Activated CD8-positive, alpha-beta memory T cell treated with anti-CD3 and anti-CD28 coated beads for 4 hours (primary cell): Measurements from ENCODE around the gene CHIC2.
"Not testable (repeated sequence)": the region's sequence is repeated elsewhere in the genome, so short reads cannot be mapped to it uniquely, and the experiment has no call there.

Source experiments
- DNase-seq, 2 donors: peaks; one replicate each; pipeline ENCODE4 v3.0.0-alpha.2; 2020; ENCODE audit warnings: low read depth in 2 of 2

The CHIC2 gene

DNA sequence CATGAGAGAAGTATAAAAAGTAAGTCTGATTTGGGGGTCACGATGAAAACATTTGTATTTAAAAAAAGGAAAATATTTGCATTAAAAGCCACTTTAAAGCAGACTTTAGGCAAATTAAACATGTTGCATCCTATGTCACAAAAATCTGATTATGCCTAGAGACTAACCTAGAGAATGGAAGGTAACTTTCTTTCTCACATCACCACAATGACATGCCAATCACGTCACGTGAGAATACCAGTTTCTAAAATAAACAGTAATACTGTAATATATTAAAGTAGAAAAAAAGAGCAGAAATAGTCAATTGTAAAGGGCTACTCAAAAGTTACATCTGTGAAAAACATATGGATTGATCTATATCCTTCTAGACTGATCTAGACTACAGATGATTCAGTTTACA is 3.3 kb downstream of the CHIC2 start:
- DNase-seq = no peak

DNA sequence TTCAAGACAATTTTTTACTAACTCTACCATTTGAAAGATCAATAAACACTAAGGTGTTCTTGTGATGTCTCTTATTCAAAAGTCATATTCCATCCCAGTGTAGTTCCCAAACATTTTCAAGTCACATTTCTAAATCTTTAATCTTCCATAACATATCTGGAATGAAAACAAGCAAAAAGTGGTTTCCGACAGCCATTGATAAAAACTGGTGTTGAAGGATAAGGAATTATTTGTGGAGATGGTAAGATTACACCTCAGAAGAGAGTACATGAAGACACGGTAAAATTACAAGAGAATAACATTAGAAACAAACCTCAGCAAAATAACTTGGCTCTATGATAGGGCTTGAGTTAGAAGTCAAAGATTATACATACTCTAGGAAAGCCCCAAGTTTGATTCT is 4.3 kb downstream of the CHIC2 start:
- DNase-seq = no peak

DNA sequence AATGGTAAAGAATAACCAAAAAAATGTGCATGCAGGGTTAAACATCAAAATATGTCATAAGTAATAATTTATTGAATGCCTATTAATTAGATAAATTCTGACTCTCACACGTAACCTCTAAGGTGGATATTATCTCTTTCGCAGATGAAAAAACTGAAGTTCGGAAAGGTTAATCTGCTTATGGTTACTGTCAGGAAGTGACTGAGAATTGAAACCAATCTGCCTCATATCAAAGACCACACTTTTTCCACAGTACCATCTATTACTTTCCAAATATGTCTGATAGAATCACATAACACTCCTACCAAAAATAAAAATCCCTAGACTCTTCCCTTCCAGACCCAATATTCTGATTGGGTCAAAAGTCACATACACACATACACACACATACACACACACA is 6.2 kb downstream of the CHIC2 start:
- no peak for DNase-seq

DNA sequence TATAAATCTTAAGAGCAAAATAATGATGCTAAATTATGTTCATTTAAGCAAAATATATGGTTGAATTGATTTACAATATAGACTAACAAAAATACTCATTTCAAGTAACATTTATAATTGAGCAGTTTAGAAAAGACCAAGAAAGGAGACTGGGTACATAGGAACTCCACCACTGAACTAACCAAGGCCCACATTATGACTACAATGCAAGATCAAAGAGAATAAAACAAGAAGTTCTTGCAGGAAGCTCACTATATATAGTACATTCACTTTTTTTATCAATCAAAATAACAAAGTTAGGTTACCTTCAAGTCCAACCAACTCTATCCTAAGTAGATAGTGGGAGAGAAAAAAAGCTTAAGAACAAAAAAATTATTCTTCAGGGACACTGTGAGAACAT is 8.0 kb downstream of the CHIC2 start:
- no peak for DNase-seq

DNA sequence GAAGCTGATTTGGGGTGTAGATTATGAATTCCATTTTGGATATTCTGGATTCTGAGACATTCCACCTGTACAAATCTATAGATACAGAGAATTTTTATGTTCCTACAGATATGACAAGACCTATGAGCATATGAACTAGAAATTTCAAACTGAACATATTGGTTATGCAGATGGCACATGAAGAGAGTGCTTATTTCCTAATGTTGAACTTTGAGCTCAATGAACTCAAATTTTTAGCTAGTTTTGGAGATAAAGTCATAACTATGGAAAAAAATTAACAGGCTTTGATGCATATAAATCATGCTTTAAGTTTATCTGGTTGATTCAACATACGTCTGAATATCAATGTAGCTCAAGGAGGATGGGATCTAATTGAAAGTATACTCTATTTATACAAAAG is 8.9 kb downstream of the CHIC2 start:
- no peak for DNase-seq

DNA sequence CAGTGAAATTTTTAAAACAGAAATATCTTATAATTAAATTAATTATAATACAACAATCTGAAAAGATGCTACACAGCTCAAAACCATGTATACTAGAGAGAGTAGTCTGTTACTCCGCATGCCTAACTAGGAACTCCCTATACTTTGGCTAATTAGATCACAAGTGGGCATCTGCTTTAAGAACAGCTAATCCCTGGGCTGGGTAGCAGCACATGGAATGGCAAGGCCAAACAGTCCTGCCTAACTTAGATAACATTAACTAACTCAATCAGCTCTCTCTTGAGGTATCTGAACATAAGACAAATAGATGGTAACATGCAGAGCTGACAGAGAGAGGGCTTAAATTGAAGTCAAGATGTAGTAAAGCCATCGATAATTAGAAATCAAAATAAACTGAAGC is 9.9 kb downstream of the CHIC2 start:
- DNase-seq = no peak

DNA sequence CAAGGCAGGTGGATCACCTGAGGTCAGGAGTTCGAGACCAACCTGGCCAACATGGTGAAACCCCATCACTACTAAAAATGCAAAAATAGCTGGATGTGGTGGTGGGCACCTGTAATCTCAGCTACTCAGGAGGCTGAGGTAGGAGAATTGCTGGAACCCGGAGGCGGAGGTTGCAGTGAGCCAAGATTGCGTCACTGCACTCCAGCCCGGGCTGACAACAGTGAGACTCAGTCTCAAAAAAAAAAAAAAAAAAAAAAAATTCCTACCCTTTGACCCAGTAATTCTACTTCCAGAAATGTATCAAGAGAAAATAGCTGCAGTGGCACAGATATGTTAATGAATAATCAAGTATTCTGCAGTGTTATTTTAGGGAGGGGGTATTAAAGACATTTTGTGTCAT is 11.1 kb downstream of the CHIC2 start:
- not testable (repeated sequence) for DNase-seq

DNA sequence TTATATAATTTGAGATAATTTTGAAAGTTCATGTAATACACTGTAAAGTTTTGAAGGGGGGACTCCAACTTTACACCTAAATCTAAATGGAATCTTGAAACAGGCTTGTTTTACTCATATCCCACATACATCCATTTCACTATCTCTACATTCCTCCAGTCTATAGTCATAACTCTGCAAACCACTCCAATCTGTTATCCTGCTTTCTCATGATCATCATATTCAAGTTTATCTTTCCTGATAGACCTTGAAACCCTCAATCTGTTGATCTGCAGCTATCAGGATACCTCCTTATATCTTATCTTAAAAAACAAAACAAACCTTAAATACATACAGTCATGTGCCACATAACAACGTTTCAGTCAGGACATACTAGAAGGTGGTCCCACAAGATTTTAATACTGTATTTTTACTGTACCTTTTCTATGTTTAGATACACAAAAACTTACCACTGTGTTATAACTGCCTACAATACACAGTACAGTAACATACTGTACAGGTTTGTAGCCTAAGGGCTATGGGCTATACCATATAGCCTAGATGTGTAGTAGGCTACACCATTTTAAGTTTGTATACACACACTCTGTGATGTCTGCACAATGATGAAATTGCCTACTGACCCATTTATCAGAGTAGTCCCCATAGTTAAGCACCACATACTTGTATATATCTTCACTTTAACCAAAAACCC is 14.0 kb downstream of the CHIC2 start:
- DNase-seq = no peak

DNA sequence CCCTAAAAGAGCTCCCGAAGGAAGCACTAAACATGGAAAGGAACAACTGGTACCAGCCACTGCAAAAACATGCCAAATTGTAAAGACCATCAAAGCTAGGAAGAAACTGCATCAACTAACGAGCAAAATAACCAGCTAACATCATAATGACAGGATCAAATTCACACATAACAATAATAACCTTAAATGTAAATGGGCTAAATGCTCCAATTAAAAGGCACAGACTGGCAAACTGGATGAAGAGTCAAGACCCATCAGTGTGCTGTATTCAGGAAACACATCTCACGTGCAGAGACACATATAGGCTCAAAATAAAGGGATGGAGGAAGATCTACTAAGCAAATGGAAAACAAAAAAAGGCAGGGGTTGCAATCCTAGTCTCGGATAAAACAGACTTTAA is 20.8 kb downstream of the CHIC2 start:
- not testable (repeated sequence) for DNase-seq

DNA sequence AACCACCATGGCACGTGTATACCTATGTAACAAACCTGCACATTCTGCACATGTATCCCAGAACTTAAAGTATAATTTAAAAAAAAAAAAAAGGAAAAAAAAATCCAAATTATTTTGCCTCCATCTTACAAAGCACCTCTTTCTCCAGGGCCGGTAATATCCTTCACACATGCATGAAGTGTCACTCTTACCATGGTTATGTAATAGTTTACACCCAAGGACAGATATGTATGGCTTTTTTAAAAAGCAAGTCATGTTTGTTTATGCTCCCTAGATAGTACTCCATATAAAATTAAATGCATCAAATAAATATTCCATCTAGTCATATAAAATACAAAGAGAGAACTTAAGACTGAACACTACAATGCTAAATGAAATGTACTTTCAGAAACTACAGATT is 22.5 kb downstream of the CHIC2 start:
- no peak for DNase-seq

DNA sequence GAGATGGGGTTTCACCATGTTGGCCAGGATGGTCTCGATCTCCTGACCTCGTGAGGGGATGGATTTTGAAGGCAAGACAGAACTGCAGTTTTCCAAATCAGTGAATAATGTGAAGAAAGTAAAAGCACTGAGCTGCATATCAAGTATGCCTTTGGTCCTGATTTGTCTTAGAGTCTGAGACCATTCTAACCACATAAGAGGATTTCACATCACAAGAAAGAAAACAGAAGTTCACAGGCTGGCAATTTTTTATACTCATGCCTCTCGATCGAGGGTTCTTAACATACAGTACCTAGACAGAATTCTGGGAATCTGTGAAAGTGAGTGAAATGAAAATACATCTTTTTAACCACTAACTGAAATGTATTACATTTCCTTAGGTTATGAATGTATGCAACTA is 23.3 kb downstream of the CHIC2 start:
- no peak for DNase-seq

DNA sequence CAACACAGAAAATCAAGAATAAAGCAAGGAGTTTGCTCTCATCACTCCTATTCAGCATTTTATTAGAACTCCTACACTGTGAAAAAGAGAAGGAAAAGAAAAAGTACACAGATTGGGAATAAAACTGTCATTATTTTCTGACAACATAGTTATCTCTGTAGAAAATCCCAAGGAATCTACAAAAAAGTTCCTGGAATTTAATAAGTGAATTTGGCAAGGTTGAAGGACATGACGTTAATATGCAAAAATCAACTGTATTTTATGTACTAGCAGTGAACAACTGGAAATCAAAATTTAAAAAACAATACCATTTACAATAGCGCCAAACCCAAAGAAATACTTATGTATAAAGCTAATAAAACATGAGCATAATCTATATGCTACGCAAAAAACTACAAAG is 26.3 kb downstream of the CHIC2 start:
- DNase-seq = no peak

DNA sequence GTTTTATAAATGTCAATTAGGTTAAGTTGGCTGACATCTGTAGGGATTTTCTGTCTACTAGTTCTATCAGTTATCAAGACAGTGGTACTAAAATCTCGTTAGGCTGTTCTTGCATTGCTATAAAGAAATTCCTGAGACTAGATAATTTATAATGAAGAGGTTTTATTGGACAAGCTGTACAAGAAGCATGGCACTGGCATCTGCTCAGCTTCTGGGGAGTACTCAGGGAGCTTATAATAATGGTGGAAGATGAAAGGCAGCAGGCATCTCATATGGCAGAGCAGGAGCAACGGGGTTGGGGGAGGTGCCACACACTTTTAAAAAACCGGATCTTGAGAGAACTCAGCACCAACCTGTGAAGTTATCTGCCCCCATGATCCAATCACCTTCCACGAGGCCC is 28.2 kb downstream of the CHIC2 start:
- DNase-seq = no peak

DNA sequence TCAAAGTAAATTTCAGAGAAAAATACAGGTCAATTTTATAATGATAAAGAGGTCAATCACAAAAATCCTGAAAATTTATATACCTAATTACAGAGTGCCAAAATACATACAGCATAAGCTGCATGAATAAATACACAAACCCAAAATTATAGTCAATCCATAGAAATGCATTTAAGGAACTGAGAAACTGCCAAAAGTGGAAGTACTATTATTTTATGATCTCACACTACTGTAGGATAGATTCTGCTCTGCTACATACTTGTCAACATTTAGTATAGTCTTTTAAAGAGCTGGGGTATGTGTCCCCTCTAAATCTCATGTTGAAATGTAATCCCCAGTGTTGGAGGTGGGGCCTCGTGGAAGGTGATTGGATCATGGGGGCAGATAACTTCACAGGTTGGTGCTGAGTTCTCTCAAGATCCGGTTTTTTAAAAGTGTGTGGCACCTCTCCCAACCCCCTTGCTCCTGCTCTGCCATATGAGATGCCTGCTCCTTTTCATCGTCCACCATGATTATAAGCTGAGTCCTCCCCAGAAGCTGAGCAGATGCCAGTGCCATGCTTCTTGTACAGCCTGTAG is 31.8 kb downstream of the CHIC2 start:
- no peak for DNase-seq

DNA sequence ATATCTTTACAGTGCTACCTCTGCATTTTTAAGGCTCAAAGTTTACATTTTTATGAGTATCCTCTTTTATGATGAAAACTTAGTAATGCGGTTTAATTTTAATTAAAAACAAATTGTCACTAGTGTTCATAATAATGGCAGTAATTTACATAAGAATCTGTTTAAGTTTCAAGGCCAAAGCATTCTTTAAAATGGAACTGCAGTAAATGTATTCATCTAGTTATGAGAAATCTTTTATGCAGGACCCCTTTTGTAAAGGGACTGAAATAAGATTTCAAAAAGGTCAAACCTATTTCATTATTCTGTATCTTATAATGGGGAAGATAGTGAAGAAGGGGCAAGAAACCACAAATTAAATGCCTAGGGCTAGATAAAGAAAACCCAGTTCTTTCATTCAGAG is 37.1 kb downstream of the CHIC2 start:
- no peak for DNase-seq

DNA sequence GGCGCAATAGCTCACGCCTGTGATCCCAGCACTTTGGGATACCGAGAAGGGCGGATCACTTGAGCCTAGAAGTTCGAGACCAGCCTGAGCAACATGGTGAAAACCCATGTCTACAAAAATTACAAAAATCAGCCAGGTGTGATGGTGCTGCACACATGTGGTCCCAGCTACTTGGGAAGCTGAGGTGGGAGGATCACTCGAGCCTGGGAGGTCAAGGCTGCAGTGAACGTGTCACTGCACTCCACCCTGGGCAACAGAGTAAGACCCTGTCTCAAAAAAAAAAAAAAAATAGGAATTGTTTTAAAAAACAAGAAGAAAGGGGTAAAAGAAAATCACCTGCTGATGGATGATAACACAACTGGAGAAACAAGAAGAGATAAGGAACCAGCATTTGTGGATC is 38.8 kb downstream of the CHIC2 start:
- no peak for DNase-seq

DNA sequence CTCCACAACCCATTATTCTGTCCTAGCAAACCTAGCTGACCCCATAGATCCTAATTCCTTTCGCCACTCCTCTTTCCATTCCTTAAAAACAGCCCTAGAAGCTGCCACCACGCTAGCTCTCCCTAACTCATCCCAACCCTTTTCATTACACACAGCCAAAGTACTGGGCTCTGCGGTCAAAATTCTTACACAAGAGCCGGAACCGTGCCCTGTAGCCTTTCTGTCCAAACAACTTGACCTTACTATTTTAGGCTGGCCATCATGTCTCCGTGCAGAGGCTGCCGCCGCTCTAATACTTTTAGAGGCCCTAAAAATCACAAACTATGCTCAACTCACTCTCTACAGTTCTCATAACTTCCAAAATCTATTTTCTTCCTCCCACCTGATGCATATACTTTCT is 41.4 kb downstream of the CHIC2 start:
- not testable (repeated sequence) for DNase-seq

DNA sequence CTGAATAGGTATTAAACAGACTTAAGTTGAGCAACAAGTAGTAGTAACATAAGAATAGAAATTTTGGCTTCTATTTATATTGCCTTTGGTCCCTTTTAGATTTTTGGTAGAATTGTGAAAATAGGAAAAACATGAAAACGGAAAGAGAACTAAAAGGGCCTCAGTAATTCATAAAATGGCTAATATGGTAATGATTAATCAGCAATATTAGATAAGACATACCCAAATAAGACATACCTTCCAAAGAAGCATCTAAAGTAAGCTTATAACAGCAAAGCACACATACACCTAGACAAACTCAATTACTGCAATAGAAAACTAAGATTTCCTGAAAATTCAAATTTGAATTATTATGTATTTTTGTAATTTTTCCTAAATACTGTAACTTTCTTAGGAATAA is 46.4 kb downstream of the CHIC2 start:
- DNase-seq = no peak

DNA sequence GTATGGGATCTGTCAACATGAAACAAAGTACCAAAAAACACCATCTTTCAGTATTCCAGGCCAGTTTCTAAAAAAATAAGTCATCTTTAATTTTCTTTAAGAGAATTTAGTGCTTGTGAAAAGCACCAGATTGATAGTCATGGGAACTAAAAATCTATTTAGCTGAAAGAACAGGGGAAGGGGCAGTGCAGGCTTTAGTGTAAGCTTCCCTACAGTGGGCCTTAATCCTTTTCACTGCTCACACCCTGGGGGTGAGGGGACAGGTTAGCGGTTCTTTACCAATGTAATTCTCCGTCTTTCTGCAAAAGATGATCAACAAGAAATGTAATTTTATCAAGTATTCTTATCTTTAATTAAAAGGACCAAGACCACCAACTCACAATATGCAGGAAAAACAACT is 47.1 kb downstream of the CHIC2 start:
- DNase-seq = no peak

DNA sequence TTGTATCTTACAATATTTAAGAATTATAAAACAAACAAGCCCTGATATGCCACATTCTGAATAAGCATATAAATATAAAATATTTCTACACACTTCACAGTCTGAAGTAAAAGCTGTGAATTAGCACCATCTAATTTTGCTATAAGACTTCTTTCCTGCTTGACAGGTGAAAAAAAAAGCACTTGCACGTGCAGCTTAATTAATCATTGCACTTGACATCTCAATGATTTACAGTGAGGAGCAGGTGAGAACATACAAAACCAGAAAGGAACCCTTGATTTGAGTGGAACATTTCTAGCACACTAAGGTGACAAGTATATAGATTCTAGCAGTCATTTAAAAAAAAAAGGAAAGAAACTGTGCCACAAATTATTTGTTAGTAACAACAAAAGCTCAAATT is 47.9 kb downstream of the CHIC2 start:
- DNase-seq = no peak

DNA sequence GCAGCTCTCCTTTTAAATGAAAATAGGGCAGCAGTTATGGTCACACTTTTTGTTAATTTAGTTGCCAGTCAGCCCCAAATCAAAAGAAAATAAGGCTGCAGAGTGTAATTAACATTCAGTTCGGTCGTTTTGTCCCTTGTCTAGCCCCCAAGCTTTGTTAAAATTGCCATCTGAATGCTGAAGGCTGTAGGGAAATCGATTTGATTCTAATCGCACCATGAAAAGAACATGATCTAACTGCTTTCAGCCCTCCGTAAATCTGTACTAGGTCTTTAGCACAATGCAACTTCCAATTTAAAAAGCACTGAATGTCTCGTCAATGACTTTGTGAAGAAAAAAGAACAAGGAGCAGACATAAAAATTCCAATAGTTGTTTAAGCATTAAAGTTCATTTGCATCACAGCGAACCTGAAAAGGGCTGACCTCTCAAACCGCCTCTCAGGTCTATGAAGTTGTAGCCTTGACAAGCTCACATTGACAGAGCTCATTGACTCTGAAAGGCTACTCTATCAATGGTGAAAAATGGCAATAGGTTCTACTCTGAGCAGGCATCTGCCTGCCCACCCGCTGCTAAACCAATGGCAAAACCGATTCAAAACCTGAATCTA is 48.9 kb downstream of the CHIC2 start:
- no peak for DNase-seq

DNA sequence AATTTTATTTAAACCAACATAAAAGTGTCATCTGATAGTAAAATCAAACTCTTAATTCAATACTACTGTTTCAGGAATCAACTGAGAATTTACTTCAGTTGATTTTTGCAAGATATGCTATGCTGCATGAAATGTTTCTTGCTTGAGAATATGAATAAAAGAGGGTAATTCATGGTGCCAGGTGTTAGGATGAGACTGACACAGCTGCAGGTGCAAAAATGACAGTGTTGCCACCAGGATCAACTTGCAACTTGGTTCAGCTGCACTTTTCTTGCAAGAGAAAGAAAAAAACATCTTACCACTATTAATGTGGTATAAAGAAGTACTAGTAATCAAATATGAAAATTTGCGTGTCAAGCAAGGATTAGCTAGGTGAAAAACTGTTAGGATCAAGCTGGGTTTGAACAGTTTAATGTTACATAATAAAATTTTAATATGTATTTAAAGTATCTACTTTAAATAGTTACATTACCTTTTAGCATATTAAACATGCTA is 49.7 kb downstream of the CHIC2 start:
- DNase-seq = no peak

DNA sequence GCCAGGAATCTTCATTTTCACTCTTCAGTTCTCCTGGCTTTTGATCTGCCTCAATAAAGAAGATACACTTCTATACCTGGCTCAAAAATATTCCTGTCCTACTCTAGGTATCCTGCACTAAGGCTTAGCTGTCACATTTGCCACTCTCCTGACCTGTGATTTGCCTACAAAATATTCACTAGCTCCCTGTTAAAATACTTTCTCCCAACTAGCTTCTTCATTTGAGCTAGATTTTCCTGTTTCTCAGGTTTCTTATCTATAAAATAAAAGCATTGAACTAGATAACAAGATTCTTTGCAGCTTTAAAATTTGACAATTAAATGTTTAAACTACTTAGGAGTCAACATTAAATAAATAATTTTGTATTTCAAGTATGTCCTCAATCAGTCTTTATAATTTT is 53.2 kb downstream of the CHIC2 start:
- DNase-seq = no peak

DNA sequence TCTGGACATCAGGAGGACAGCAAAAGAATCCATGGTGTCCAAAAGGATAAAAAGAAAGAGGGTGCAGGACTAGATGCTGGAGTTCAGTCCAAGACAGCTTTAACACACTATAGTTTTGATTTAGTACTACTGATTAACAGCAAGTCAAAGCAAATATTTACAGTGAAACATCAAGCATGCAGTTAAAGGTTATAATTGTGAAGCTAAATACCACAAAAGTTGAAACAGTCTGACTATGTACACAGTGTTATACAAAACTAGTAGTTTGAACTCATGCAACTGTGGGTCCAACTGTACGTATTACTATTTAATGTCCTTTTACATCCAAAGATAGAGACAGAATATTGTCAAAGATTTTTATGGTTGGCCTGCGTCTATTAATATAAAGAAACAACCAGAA is 57.6 kb downstream of the CHIC2 start:
- DNase-seq = no peak
